Tibial artery (tissue), 4 donors: ENCODE data around the gene FSTL5.

Source experiments
- DNase-seq, 2 donors: peaks; one replicate each; pipeline ENCODE4 v3.0.0-alpha.2; 2019
- H3K27ac ChIP-seq, 2 donors: fragments of 200-600 bp; sonication (generic) in 1 of 2; 1 replicate in 1 of 2; 2 replicates in 1 of 2; pipeline ENCODE4 v1.5.1; 2018 to 2019; ENCODE audit warnings: mild to moderate bottlenecking in 1 of 2
- H3K27me3 ChIP-seq, 2 donors: fragments of 200-600 bp; sonication (generic) in 1 of 2; one replicate each; pipeline versions ENCODE4 v1.5.1 to v1.6.0; 2016 to 2019
- H3K36me3 ChIP-seq, 3 donors: fragments of 200-600 bp; sonication (generic) in 2 of 3; one replicate each; pipeline ENCODE4 v1.5.1; 2016 to 2019; ENCODE audit warnings: mild to moderate bottlenecking in 2 of 3
- H3K4me1 ChIP-seq, 4 donors: fragments of 200-600 bp; sonication (generic) in 2 of 4; 1 replicate in 3 of 4; 2 replicates in 1 of 4; pipeline ENCODE4 v1.5.1; 2016 to 2019
- H3K4me3 ChIP-seq, 2 donors: fragments of 200-600 bp; sonication (generic) in 1 of 2; 1 replicate in 1 of 2; 2 replicates in 1 of 2; pipeline ENCODE4 v1.5.1; 2018 to 2019; ENCODE audit warnings: mild to moderate bottlenecking in 2 of 2
- H3K9me3 ChIP-seq, 3 donors: fragments of 200-600 bp; sonication (generic) in 1 of 3; one replicate each; pipeline ENCODE4 v1.5.1; 2016 to 2019
- CTCF ChIP-seq, 2 experiments: fragments of 200-600 bp in 1 of 2; fragments of 450-650 bp in 1 of 2; IDR thresholded peaks; one replicate each; pipeline ENCODE4 v1.5.1; 2017 to 2019; ENCODE audit warnings: antibody characterized with exemption in 2 of 2, mild to moderate bottlenecking in 1 of 2, moderate library complexity in 1 of 2
- intact Hi-C: fragments of 100-400 bp; cut with DNase I; formaldehyde crosslinking; loops from one replicate; pipeline ENCODE4 v1.15.0; 2023; ENCODE audit warnings: low total_unique reads

The FSTL5 gene

GRCh38 chr4:161428180-161428965 is 735.4 kb downstream of the FSTL5 start:
- Histone ChIP-seq H3K27ac (no peak overlapping the region), H3K36me3 (no peaks in the 10 kb centered on the region), H3K27me3 (no peaks in the 10 kb centered on the region), H3K9me3 (peaks cover 0 to 3% (median 0%) of the 10 kb centered on the region in 3 donors), H3K4me3 (no peak overlapping the region), H3K4me1 (no peaks in the 10 kb centered on the region)
- TF ChIP-seq CTCF (IDR thresholded peaks at IDR 0.05), result no peak
- intact Hi-C loops, result no loop called here
- DNase-seq, result no peak

DNA sequence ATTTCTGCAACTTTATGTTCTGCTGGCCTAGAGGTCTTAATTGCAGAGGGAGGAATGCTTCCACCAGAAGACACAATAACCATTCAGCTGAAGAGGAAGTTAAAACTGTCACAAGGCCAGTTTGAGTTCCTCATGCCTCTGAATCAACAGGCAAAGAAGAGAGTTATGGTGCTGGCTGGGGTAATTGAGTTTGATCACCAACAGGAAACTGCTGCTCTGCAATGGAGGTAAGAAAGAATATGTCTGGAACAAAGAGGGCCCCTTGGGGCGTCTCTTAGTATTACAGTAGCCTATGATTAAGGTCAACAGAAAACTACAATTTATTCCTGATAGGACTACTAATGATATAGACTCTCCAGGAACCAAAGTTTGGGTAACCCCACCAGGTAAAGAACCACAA is 744.0 kb downstream of the FSTL5 start:
- Histone ChIP-seq H3K4me1 (no peaks in the 10 kb centered on the region), H3K27ac (no peak overlapping the region), H3K9me3 (no peaks in the 10 kb centered on the region), H3K4me3 (no peak overlapping the region), H3K27me3 (no peaks in the 10 kb centered on the region), H3K36me3 (no peaks in the 10 kb centered on the region)
- intact Hi-C loops, result no loop called here
- DNase-seq, result peak in 1 of 2 donors; percentile 21
- TF ChIP-seq CTCF (IDR thresholded peaks at IDR 0.05), result peak in 1 of 2 experiments; percentile 4

DNA sequence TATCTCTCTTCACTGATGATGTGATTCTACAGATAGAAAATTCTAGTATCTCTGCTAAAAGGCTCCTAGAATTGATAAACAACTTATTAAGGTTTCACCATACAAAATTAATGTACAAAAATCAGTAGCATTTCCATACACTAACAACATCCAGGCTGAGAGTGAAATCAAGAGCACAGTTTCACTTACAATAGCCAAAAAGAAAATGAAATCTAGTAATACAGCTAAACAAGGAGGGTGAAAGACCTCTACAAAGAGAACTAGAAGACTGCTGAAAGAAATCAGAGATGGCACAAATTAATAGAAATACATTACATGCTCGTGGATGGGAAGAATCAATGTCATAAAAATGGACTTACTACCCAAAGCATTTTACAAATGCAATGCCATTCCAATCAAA is 751.9 kb downstream of the FSTL5 start:
- intact Hi-C loops, result no loop called here
- Histone ChIP-seq H3K4me3 (no peak overlapping the region), H3K9me3 (no peaks in the 10 kb centered on the region), H3K36me3 (no peaks in the 10 kb centered on the region), H3K27me3 (no peaks in the 10 kb centered on the region), H3K27ac (no peak overlapping the region), H3K4me1 (no peaks in the 10 kb centered on the region)
- no peak for TF ChIP-seq CTCF (IDR thresholded peaks at IDR 0.05)
- no peak for DNase-seq

- H3K27ac ChIP-seq, result no peak overlapping the region
- no peak for TF ChIP-seq CTCF (IDR thresholded peaks at IDR 0.05)
- no peaks in the 10 kb centered on the region for H3K27me3 ChIP-seq
- intact Hi-C loops, result no loop called here
- H3K36me3 ChIP-seq, result no peaks in the 10 kb centered on the region
- DNase-seq, result no peak
- no peaks in the 10 kb centered on the region for H3K9me3 ChIP-seq
- no peaks in the 10 kb centered on the region for H3K4me1 ChIP-seq
- no peak overlapping the region for H3K4me3 ChIP-seq
Measured at GRCh38 chr4:161404346-161405110, 759.3 kb downstream of the FSTL5 start.

DNA sequence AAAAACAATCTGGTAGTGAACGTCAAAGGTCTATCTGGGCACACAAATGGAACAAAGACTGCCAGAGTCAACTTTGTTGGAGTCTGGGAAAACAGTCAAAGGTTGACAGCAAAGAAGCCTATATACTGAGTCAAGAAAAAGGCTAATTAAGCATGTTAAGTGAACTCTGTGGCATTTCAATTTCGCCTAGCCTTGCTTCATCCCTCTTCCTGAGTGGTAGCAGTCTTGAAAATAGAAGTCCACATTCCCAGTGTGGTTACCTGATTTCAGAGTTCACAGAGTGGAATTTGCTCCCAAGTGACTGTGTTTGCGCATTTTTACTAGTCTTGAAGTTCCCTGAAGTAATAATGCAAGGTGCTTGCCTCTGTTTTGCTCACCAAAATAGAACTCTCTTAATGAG is 760.0 kb downstream of the FSTL5 start:
- no peak for DNase-seq
- Histone ChIP-seq H3K27ac (no peak overlapping the region), H3K9me3 (no peaks in the 10 kb centered on the region), H3K36me3 (no peaks in the 10 kb centered on the region), H3K4me3 (no peak overlapping the region), H3K4me1 (no peaks in the 10 kb centered on the region), H3K27me3 (no peaks in the 10 kb centered on the region)
- TF ChIP-seq CTCF (IDR thresholded peaks at IDR 0.05), result no peak
- intact Hi-C loops, result no loop called here
